Peyer's patch (tissue), 4 donors: ENCODE measurements around the gene PALM2AKAP2.

Experiments
- POLR2A ChIP-seq, 2 donors: fragments of 450-650 bp; IDR thresholded peaks; one replicate each; pipeline ENCODE4 v1.5.1; 2017; ENCODE audit warnings: antibody characterized with exemption in 2 of 2, mild to moderate bottlenecking in 2 of 2, moderate library complexity in 2 of 2
- TF ChIP-seq, protein P1 (sequence below), 6 experiments: fragments of 450-650 bp in 4 of 6; fragments of 200-600 bp in 2 of 6; sonication (generic) in 1 of 6; IDR thresholded peaks; one replicate each; pipeline ENCODE4 v1.5.1; 2017 to 2019; ENCODE audit warnings: antibody characterized with exemption in 6 of 6, mild to moderate bottlenecking in 3 of 6, moderate library complexity in 1 of 6

DNA sequence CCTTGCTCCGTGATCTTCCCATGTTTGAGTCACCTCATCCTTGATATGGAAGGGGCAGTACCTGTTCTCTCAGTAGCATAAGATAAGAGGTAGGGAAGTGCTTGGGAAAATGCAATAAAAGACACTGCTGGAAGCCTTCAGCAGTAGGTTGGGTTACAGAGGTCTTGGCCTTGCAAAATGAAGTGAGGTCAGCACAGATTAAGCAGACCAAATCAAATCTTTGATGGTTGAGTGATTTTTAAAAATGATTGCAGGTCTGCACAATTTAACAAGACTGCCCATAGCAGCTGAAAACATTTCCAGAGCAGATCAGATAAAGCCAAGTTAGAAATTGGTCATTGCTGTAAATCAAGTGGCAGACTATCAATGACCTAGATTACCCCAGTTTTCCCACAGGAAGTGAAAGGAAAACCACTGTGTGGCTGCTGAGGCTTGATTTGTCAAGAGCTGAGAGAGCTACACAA lies 32.9 kb downstream of the PALM2AKAP2 start:
- TF ChIP-seq, protein P1, sequence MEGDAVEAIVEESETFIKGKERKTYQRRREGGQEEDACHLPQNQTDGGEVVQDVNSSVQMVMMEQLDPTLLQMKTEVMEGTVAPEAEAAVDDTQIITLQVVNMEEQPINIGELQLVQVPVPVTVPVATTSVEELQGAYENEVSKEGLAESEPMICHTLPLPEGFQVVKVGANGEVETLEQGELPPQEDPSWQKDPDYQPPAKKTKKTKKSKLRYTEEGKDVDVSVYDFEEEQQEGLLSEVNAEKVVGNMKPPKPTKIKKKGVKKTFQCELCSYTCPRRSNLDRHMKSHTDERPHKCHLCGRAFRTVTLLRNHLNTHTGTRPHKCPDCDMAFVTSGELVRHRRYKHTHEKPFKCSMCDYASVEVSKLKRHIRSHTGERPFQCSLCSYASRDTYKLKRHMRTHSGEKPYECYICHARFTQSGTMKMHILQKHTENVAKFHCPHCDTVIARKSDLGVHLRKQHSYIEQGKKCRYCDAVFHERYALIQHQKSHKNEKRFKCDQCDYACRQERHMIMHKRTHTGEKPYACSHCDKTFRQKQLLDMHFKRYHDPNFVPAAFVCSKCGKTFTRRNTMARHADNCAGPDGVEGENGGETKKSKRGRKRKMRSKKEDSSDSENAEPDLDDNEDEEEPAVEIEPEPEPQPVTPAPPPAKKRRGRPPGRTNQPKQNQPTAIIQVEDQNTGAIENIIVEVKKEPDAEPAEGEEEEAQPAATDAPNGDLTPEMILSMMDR (IDR thresholded peaks at IDR 0.05), result no peak
- no peak for TF ChIP-seq POLR2A (IDR thresholded peaks at IDR 0.05)
